Measurements from ENCODE around the gene BAX. TPM values are rescaled to one million over a fixed set of nuclear protein-coding genes. Genes with fewer than 3 reads are reported as not detected.
"Not testable (repeated sequence)": the region's sequence is repeated elsewhere in the genome, so short reads cannot be mapped to it uniquely, and the experiment has no call there.

BAX gene
- total RNA-seq, 1 experiment from 2014 or later = 75.1 TPM

GRCh38 chr19:48921721-48922500 is 32.8 kb upstream of the BAX start:
- no peaks in the 10 kb centered on the region for H3K9me3 ChIP-seq (replicated peaks)
- H3K27me3 ChIP-seq (replicated peaks) = no peaks in the 10 kb centered on the region
- no peak overlapping the region for H3K27ac ChIP-seq
- peaks cover 21% of the 10 kb centered on the region for H3K4me1 ChIP-seq (replicated peaks)
- no peak for DNase-seq (ENCODE audit: low read depth in 1 of 2, low spot score in 2 of 2)
- H3K36me3 ChIP-seq = peaks cover 41% of the 10 kb centered on the region
- H3K4me3 ChIP-seq = no peak overlapping the region

DNA sequence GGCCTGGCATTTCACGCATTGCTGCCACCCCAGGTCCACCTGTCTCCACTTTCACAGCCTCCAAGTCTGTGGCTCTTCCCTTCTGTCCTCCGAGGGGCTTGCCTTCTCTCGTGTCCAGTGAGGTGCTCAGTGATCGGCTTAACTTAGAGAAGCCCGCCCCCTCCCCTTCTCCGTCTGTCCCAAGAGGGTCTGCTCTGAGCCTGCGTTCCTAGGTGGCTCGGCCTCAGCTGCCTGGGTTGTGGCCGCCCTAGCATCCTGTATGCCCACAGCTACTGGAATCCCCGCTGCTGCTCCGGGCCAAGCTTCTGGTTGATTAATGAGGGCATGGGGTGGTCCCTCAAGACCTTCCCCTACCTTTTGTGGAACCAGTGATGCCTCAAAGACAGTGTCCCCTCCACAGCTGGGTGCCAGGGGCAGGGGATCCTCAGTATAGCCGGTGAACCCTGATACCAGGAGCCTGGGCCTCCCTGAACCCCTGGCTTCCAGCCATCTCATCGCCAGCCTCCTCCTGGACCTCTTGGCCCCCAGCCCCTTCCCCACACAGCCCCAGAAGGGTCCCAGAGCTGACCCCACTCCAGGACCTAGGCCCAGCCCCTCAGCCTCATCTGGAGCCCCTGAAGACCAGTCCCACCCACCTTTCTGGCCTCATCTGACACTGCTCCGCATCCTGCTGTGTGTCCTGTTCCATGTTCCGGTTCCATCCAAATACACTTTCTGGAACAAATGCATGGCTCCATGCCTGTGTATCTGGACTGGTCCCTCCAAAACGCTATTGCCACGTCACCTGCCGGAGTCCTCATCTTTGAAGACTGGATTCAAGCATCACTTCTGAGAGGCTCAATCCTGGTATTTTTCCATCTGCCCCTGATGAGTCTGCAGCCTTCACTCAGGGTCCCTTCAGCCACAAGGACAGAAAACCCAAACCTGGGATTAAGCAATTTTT is 31.9 kb upstream of the BAX start:
- H3K4me1 ChIP-seq (replicated peaks) = peaks cover 26% of the 10 kb centered on the region
- no peak overlapping the region for H3K4me3 ChIP-seq
- no peaks in the 10 kb centered on the region for H3K27me3 ChIP-seq (replicated peaks)
- H3K27ac ChIP-seq = no peak overlapping the region
- H3K36me3 ChIP-seq = peaks cover 38% of the 10 kb centered on the region
- DNase-seq (ENCODE audit: low read depth in 1 of 2, low spot score in 2 of 2) = no peak
- H3K9me3 ChIP-seq (replicated peaks) = no peaks in the 10 kb centered on the region

GRCh38 chr19:48925240-48925843 is 29.3 kb upstream of the BAX start:
- no peaks in the 10 kb centered on the region for H3K9me3 ChIP-seq (replicated peaks)
- peaks cover 26% of the 10 kb centered on the region for H3K4me1 ChIP-seq (replicated peaks)
- peaks cover 23% of the 10 kb centered on the region for H3K36me3 ChIP-seq
- H3K27ac ChIP-seq = peak overlapping the region; percentile 51; the same call in 1 of the 2 replicates
- H3K27me3 ChIP-seq (replicated peaks) = no peaks in the 10 kb centered on the region
- H3K4me3 ChIP-seq = no peak overlapping the region
- peak; percentile 42 to 81 for DNase-seq (ENCODE audit: low read depth in 1 of 2, low spot score in 2 of 2)

GRCh38 chr19:48925890-48926289 is 28.8 kb upstream of the BAX start:
- not testable (repeated sequence) for H3K27ac ChIP-seq; DNase-seq (ENCODE audit: low read depth in 1 of 2, low spot score in 2 of 2); H3K27me3 ChIP-seq (replicated peaks); H3K9me3 ChIP-seq (replicated peaks); H3K4me3 ChIP-seq
- Histone ChIP-seq H3K4me1 (replicated peaks) (peaks cover 26% of the 10 kb centered on the region), H3K36me3 (peaks cover 17% of the 10 kb centered on the region)

DNA sequence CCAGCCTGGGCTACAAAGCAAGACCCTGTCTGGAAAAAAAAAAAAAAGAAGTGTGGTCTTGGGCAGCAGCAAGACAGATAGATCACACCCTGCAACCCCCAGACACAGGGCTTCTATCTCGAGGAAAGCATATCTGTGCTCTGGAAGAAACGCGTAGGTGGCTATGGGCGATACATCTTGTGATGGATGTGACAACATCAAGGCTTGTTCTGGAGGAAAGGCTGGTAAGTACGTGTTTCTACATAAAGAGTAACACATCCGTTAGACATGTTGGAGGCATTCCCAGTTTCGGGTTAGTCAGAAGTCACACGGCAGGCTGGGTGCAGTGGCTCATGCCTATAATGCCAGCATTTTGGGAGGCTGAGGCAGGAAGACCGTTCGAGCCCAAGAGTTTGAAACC is 27.8 kb upstream of the BAX start:
- no peaks in the 10 kb centered on the region for H3K27me3 ChIP-seq (replicated peaks)
- H3K27ac ChIP-seq = no peak overlapping the region
- peak; percentile 39 to 66 for DNase-seq (ENCODE audit: low read depth in 1 of 2, low spot score in 2 of 2)
- peaks cover 26% of the 10 kb centered on the region for H3K4me1 ChIP-seq (replicated peaks)
- H3K36me3 ChIP-seq = peaks cover 10% of the 10 kb centered on the region
- no peak overlapping the region for H3K4me3 ChIP-seq
- H3K9me3 ChIP-seq (replicated peaks) = no peaks in the 10 kb centered on the region

DNA sequence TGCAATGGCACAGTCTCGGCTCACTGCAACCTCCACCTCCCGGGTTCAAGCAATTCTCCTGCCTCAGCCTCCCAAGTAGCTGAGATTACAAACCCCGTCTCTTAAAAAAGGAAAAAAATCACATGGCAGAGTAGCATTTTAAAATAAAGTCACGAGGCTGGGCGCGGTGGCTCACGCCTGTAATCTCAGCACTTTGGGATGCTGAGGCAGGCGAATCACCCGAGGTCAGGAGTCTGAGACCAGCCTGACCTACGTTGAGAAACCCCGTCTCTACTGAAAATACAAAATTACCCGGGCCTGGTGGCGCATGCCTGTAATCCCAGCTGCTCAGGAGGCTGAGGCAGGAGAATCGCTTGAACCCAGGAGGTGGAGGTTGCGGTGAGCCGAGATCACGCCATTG is 27.0 kb upstream of the BAX start:
- peaks cover 26% of the 10 kb centered on the region for H3K4me1 ChIP-seq (replicated peaks)
- H3K36me3 ChIP-seq; H3K4me3 ChIP-seq; H3K27me3 ChIP-seq (replicated peaks); H3K27ac ChIP-seq; DNase-seq (ENCODE audit: low read depth in 1 of 2, low spot score in 2 of 2); H3K9me3 ChIP-seq (replicated peaks): not testable (repeated sequence)

- no peak for DNase-seq (ENCODE audit: low read depth in 1 of 2, low spot score in 2 of 2)
- H3K27me3 ChIP-seq (replicated peaks) = no peaks in the 10 kb centered on the region
- no peak overlapping the region for H3K27ac ChIP-seq
- no peak overlapping the region for H3K4me3 ChIP-seq
- H3K36me3 ChIP-seq = no peaks in the 10 kb centered on the region
- peaks cover 29% of the 10 kb centered on the region for H3K4me1 ChIP-seq (replicated peaks)
- no peaks in the 10 kb centered on the region for H3K9me3 ChIP-seq (replicated peaks)
Measured at GRCh38 chr19:48928164-48929025, 26.3 kb upstream of the BAX start.

- Histone ChIP-seq H3K4me3 (peak within 1 kb of the TSS; percentile 35), H3K27ac (no peak within 1 kb of the TSS), H3K27me3 (replicated peaks) (no peaks in the 10 kb centered on the region), H3K4me1 (replicated peaks) (peaks cover 8% of the 10 kb centered on the region), H3K36me3 (no peaks in the 10 kb centered on the region), H3K9me3 (replicated peaks) (no peaks in the 10 kb centered on the region)
- peak; percentile 50 to 66 for DNase-seq (ENCODE audit: low read depth in 1 of 2, low spot score in 2 of 2)
Measured at GRCh38 chr19:48933382-48933932, 21.2 kb upstream of the BAX start, which contains the start of gene DHDH. Gene DHDH, plus strand, starts transcription at chr19:48933699. Its CDS starts 23 bp downstream, at chr19:48933722.

DNA sequence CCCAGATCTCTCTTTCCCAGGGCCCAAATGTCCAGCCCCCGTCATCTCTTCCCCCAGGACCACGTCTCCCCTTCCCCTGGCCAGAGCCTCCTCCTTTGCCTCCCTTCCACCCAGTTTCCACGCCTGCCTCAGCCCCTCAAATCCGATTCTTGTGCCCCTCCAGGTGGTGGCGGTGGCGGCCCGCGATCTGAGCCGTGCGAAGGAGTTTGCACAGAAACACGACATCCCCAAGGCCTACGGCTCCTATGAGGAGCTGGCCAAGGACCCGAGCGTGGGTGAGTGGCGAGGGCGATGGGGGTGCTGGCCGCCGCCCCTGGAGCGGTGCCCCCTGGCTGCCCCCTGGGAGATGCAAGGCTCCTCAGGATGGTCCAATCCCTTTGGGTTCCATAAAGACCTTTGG is 19.8 kb upstream of the BAX start:
- Histone ChIP-seq H3K36me3 (no peaks in the 10 kb centered on the region), H3K4me3 (no peak overlapping the region), H3K27ac (no peak overlapping the region), H3K4me1 (replicated peaks) (peaks cover 8% of the 10 kb centered on the region), H3K27me3 (replicated peaks) (no peaks in the 10 kb centered on the region), H3K9me3 (replicated peaks) (no peaks in the 10 kb centered on the region)
- DNase-seq (ENCODE audit: low read depth in 1 of 2, low spot score in 2 of 2) = no peak

GRCh38 chr19:48935864-48936263 is 18.8 kb upstream of the BAX start:
- H3K27ac ChIP-seq = no peak overlapping the region

DNA sequence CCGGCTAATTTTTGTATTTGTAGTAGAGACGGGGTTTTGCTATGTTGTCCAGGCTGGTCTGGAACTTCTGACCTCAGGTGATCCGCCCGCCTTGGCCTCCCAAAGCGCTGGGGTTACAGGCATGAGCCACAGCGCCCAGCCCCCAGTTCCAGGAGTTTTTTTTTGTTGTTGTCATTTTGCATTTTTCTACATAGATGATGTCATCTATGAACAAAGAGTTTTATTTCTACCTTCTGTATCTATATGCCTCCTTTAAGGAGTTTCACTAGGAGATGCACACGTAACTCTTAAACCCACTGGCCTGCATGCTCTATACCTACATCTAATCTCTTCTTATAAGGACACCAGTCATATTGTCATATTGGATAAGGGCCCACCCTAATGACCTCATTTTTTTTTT is 16.4 kb upstream of the BAX start:
- Histone ChIP-seq H3K4me1 (replicated peaks) (peaks cover 6% of the 10 kb centered on the region), H3K4me3 (no peak overlapping the region), H3K27ac (no peak overlapping the region), H3K27me3 (replicated peaks) (no peaks in the 10 kb centered on the region), H3K9me3 (replicated peaks) (no peaks in the 10 kb centered on the region), H3K36me3 (no peaks in the 10 kb centered on the region)
- DNase-seq (ENCODE audit: low read depth in 1 of 2, low spot score in 2 of 2) = no peak

More at GRCh38 chr19:48935864-48936263, 18.8 kb upstream of the BAX start:
- H3K27me3 ChIP-seq (replicated peaks) = no peaks in the 10 kb centered on the region
- H3K36me3 ChIP-seq = no peaks in the 10 kb centered on the region
- DNase-seq (ENCODE audit: low read depth in 1 of 2, low spot score in 2 of 2) = no peak
- H3K4me1 ChIP-seq (replicated peaks) = peaks cover 8% of the 10 kb centered on the region
- no peak overlapping the region for H3K4me3 ChIP-seq
- H3K9me3 ChIP-seq (replicated peaks) = no peaks in the 10 kb centered on the region

GRCh38 chr19:48940902-48941301 is 13.8 kb upstream of the BAX start:
- no peak for DNase-seq (ENCODE audit: low read depth in 1 of 2, low spot score in 2 of 2)
- no peaks in the 10 kb centered on the region for H3K36me3 ChIP-seq
- H3K27me3 ChIP-seq (replicated peaks) = no peaks in the 10 kb centered on the region
- no peak overlapping the region for H3K4me3 ChIP-seq
- H3K9me3 ChIP-seq (replicated peaks) = no peaks in the 10 kb centered on the region
- no peak overlapping the region for H3K27ac ChIP-seq
- no peaks in the 10 kb centered on the region for H3K4me1 ChIP-seq (replicated peaks)

- no peaks in the 10 kb centered on the region for H3K27me3 ChIP-seq (replicated peaks)
- H3K27ac ChIP-seq = no peak overlapping the region
- no peaks in the 10 kb centered on the region for H3K4me1 ChIP-seq (replicated peaks)
- no peak for DNase-seq (ENCODE audit: low read depth in 1 of 2, low spot score in 2 of 2)
- H3K4me3 ChIP-seq = no peak overlapping the region
- H3K9me3 ChIP-seq (replicated peaks) = no peaks in the 10 kb centered on the region
- H3K36me3 ChIP-seq = no peaks in the 10 kb centered on the region
Measured at GRCh38 chr19:48943081-48943480, 11.6 kb upstream of the BAX start.
